ENCODE data around the gene CSNK1G2.

CSNK1G2 gene

GRCh38 chr19:1920644-1921043, 20.3 kb upstream of the CSNK1G2 start:
- DNase-seq: no peak

DNA sequence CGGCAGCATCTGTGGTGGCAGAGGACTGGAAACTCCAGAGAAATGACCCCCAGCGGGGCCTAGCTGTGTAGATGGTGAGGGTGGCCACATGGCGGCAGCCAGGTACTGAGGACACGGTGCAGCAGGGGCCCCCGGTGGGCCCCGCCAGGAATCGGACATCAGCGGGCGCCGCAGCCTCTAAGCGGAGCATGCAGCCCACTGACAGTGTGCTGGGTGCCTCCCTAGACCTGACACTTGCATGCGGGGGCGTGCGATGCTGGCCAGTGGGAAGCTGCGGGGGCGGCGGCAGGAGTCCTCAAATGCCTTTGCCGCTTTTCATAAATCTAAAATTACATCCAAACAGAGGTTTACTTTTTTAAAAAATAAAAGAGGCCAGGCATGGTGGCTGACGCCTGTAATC, 19.6 kb upstream of the CSNK1G2 start:
- DNase-seq: no peak

- DNase-seq: no peak
These were observed 19.1 kb upstream of the CSNK1G2 start for GRCh38 chr19:1921825-1922224.

GRCh38 chr19:1922803-1923202, 18.2 kb upstream of the CSNK1G2 start:
- no peak for DNase-seq

- DNase-seq: peak; percentile 59
These were observed 17.7 kb upstream of the CSNK1G2 start for GRCh38 chr19:1923319-1923718.

- no peak for DNase-seq
These were observed 16.5 kb upstream of the CSNK1G2 start for GRCh38 chr19:1924320-1924961.

- no peak for DNase-seq
These were observed 15.4 kb upstream of the CSNK1G2 start for GRCh38 chr19:1925544-1925943.

DNA sequence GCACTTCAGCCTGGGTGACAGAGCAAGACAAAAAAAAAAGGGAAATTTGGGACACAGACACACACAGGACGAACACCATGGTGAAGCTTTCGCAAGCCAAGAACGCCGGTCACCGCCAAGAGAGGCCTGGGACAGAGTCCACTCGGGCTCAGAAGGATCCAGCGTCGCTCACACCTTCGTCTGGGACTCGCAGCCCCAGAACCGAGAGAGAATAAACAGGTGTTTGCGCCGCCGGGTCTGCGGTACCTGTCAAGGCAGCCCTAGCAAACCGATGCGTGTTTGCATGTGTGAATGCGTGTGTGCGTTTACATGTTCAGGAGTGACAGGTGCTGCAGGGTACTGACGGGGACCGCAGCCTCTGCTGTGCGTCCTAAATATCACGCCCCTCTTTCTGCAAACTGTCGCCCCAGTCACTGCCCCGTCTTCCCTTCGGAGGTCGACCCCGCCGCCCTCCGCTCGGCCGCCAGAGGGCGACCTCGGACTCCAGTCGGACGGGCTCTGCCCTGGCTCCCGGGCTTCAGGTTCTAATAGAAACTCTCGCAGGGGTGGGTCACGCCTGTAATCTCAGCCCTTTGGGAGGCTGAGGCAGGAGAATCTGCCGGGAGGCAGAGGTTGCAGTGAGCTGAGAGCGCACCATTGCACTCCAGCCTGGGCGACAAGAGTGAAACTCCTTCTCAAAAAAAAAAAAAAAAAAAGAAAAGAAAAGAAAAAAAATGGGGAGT, 11.8 kb upstream of the CSNK1G2 start:
- DNase-seq: peak; percentile 79

- no peak for DNase-seq
These were observed 9.5 kb upstream of the CSNK1G2 start for GRCh38 chr19:1931445-1931844.

- DNase-seq: no peak
These were observed 8.6 kb upstream of the CSNK1G2 start for GRCh38 chr19:1932395-1932794.

DNA sequence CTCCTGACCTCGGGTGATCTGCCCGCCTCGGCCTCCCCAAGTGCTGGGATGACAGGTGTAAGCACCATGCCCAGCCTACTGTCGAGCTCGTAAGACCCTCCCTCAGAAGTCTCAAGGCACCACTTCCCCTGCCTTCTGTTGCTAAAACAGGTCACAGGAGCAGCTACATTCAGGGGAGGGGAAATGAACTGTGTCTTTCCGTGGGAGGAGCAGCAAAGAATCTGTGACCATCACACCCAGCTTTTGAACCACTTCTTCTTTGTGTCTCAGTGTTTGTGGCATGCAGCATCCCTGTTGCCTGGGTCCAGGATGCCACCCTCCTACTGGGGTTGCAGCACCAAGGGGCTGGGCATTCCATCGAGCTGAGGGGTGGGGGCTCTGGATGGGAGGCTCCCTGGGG, 7.7 kb upstream of the CSNK1G2 start:
- DNase-seq: no peak

DNA sequence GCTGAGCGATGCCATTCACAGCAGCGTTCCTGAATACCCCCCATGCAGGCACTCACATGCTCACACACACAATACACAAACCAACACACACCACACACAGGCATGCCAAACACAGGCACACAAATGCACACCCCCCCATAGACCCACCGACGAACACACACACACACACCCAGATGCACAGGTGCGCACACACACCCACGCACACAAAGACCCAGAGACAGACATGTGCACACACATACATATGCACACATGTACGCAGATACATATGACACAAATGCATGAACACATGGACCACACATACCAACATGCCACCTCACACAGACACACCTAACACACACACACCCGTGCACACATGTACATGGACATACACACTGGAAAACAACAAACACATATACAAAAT, 7.0 kb upstream of the CSNK1G2 start:
- DNase-seq: no peak

- peak; percentile 6 for DNase-seq
These were observed 5.3 kb upstream of the CSNK1G2 start for GRCh38 chr19:1935484-1936208.

DNA sequence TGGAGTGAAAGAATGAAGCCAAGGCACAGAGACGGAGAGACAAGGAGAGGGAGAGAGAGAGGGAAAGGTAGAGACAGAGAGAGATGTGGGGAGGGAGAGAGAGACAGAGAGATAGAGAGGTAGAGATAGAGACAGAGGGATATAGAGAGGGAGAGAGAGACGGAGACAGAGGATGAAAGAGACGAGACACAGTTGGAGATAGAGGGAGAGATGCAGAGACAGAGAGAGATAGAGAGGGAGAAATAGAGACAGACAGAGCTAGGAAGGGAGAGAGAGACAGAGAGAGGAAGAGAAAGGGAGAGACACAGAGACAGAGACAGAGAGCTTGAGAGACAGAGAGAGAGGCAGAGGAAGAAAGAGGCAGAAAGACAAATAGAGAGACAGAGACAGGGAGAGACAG, 4.5 kb upstream of the CSNK1G2 start:
- no peak for DNase-seq

- DNase-seq: no peak
These were observed 3.9 kb upstream of the CSNK1G2 start for GRCh38 chr19:1936916-1937610.

GRCh38 chr19:1938071-1938470, 2.9 kb upstream of the CSNK1G2 start:
- DNase-seq: no peak

GRCh38 chr19:1942078-1942933, 1.3 kb downstream of the CSNK1G2 start:
- DNase-seq: peak; percentile 77

DNA sequence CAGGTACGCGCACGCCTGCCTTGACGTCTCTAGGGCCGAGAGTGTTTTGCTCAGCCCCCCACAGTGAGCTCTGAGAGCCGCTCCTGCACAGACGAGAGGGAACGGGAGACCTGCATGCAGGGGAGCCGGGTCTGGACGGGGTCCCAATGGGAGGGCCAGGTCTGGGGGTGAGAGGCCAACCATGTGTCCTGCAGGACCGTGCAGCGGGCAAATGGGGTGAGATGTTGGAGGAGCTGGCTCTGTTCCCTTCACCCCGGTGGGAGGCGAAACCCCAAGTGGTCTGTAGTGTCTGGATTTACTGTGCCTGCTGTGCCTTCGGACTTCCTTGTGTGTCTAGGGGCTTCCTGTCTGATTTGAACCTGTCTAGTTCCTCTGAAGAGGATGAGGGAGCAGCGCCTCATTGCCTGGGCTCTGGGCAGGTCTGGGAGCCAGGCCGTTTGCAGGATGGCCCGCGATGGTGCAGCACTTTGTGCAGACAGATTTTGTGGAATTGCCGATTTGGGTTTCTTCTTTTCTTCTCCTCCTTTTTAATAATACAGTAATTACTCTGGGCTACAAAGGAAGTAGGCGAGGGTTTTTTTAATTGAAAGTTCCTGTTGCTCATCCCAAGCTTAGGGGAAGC, 2.1 kb downstream of the CSNK1G2 start:
- DNase-seq: no peak

DNA sequence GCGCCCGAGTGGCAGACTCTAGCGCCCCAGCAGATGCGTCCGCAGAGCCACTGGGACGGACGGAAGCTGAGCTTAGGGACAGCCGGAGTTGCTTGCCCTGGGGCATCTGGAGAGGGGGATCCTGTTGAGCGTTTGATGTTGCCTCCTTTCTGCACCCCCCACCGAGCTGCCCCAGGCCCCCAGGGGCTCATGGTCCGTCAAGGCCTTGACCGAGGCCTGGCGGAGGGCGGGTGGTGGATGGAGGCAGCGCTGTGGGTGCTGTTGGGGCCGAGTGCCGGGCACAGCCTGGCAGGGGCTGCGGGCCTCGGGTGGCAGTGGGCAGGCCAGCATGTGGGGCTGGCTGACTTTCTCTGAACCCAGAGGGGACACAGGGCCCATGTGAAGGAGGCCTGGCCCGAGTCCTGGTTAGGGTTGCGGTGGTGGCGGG, 2.7 kb downstream of the CSNK1G2 start:
- no peak for DNase-seq

GRCh38 chr19:1944088-1944915, 3.3 kb downstream of the CSNK1G2 start:
- DNase-seq: no peak

All from activated naive CD4-positive, alpha-beta T cell treated with Interleukin-2 at 50 U/mL for 16 hours (primary cell).